ENCODE measurements around the gene C15orf39.
A peak's percentile ranks its signal among the peaks of the same experiment; 100 is the strongest.

C15orf39 gene

GRCh38 chr15:75201616-75202250 lies at the start of gene C15orf39:
TSS of gene C15orf39 (plus strand) at chr15:75201882. CDS start at chr15:75206049, 4,167 bp downstream.
- peak within 1 kb of the TSS; percentile 95 for H3K4me3 ChIP-seq (ENCODE audit: low read length)
- peak; percentile 38 for TF ChIP-seq CTCF (conservative IDR thresholded peaks at IDR 0.05; ENCODE audit: low read length)
- DNase-seq (ENCODE audit: low read depth): peak; percentile 64

- DNase-seq (ENCODE audit: low read depth): no peak
- no peak for TF ChIP-seq CTCF (conservative IDR thresholded peaks at IDR 0.05; ENCODE audit: low read length)
- H3K4me3 ChIP-seq (ENCODE audit: low read length): no peak overlapping the region
Observed at GRCh38 chr15:75152382-75153079, 49.2 kb upstream of the C15orf39 start.

GRCh38 chr15:75153087-75153486 lies 48.6 kb upstream of the C15orf39 start:
- no peak overlapping the region for H3K4me3 ChIP-seq (ENCODE audit: low read length)
- TF ChIP-seq CTCF (conservative IDR thresholded peaks at IDR 0.05; ENCODE audit: low read length): no peak
- no peak for DNase-seq (ENCODE audit: low read depth)

- DNase-seq (ENCODE audit: low read depth): no peak
- TF ChIP-seq CTCF (conservative IDR thresholded peaks at IDR 0.05; ENCODE audit: low read length): no peak
- no peak overlapping the region for H3K4me3 ChIP-seq (ENCODE audit: low read length)
Observed at GRCh38 chr15:75153565-75154276, 48.0 kb upstream of the C15orf39 start.

GRCh38 chr15:75154461-75155062 lies 47.1 kb upstream of the C15orf39 start:
- DNase-seq (ENCODE audit: low read depth): no peak
- TF ChIP-seq CTCF (conservative IDR thresholded peaks at IDR 0.05; ENCODE audit: low read length): no peak
- H3K4me3 ChIP-seq (ENCODE audit: low read length): no peak overlapping the region

GRCh38 chr15:75156326-75157215 lies 45.1 kb upstream of the C15orf39 start:
- no peak for TF ChIP-seq CTCF (conservative IDR thresholded peaks at IDR 0.05; ENCODE audit: low read length)
- no peak for DNase-seq (ENCODE audit: low read depth)

More at GRCh38 chr15:75156326-75157215, 45.1 kb upstream of the C15orf39 start:
- no peak overlapping the region for H3K4me3 ChIP-seq (ENCODE audit: low read length)
